ENCODE data around the gene PTPN4.

DNA sequence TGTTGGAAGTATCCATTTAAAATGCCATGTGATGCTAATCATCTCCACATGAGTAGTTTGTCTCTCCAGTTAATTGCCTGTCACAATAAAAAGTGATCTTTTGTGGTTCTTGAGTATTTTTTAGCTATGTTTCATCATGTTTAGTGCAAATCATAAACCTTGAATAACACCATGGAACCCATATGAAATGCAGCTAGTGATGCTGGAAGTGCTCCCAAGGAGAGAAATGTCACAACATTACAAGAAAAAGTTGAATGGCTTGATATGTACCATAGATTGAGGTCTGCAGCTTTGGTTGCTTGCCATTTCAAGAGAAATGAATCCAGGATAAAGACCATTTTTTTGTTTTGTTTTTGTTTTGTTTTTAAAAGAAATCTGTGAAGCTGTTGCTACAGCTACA, 14.3 kb downstream of the PTPN4 start:
- TF ChIP-seq, protein P1, sequence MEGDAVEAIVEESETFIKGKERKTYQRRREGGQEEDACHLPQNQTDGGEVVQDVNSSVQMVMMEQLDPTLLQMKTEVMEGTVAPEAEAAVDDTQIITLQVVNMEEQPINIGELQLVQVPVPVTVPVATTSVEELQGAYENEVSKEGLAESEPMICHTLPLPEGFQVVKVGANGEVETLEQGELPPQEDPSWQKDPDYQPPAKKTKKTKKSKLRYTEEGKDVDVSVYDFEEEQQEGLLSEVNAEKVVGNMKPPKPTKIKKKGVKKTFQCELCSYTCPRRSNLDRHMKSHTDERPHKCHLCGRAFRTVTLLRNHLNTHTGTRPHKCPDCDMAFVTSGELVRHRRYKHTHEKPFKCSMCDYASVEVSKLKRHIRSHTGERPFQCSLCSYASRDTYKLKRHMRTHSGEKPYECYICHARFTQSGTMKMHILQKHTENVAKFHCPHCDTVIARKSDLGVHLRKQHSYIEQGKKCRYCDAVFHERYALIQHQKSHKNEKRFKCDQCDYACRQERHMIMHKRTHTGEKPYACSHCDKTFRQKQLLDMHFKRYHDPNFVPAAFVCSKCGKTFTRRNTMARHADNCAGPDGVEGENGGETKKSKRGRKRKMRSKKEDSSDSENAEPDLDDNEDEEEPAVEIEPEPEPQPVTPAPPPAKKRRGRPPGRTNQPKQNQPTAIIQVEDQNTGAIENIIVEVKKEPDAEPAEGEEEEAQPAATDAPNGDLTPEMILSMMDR (IDR thresholded peaks at IDR 0.05), result no peak
- no peak for TF ChIP-seq POLR2A (IDR thresholded peaks at IDR 0.05)

Measured in tibial nerve (tissue), 3 donors.